Thyroid gland (tissue), 4 donors: ENCODE results near the gene RREB1. TPM values are rescaled to one million over a fixed set of nuclear protein-coding genes. Genes with fewer than 3 reads are reported as not detected.

Experiments
- DNase-seq, 2 donors: peaks; one replicate each; pipeline ENCODE4 v3.0.0-alpha.2; 2019
- H3K27ac ChIP-seq, 3 donors: fragments of 200-600 bp; sonication (generic); 1 replicate in 2 of 3; 2 replicates in 1 of 3; pipeline ENCODE4 v1.5.1; 2016 to 2019; ENCODE audit warnings: mild to moderate bottlenecking in 1 of 3, moderate library complexity in 1 of 3
- H3K27me3 ChIP-seq: fragments of 200-600 bp; sonication (generic); one replicate; pipeline ENCODE4 v1.5.1; 2019
- H3K36me3 ChIP-seq, 2 donors: fragments of 200-600 bp; sonication (generic); one replicate each; pipeline ENCODE4 v1.5.1; 2016 to 2019
- H3K4me1 ChIP-seq, 2 donors: fragments of 200-600 bp; sonication (generic); one replicate each; pipeline ENCODE4 v1.5.1; 2017 to 2019
- H3K4me3 ChIP-seq, 3 donors: fragments of 200-600 bp; sonication (generic); replicated peaks in 1 of 3; 1 replicate in 2 of 3; 2 replicates in 1 of 3; pipeline ENCODE4 v1.5.1; 2016; ENCODE audit warnings: mild to moderate bottlenecking in 1 of 3
- H3K9me3 ChIP-seq: fragments of 200-600 bp; sonication (generic); one replicate; pipeline ENCODE4 v1.5.1; 2017
- CTCF ChIP-seq, 6 experiments: fragments of 200-600 bp in 3 of 6; fragments of 450-650 bp in 3 of 6; sonication (generic) in 3 of 6; IDR thresholded peaks; one replicate each; pipeline ENCODE4 v1.5.1; 2016 to 2019; ENCODE audit warnings: antibody characterized with exemption in 6 of 6, mild to moderate bottlenecking in 2 of 6, inconsistent platforms in 1 of 6, moderate library complexity in 1 of 6
- POLR2A ChIP-seq, 2 donors: fragments of 450-650 bp; IDR thresholded peaks; one replicate each; pipeline ENCODE4 v1.6.1; 2017; ENCODE audit warnings: antibody characterized with exemption in 2 of 2, mild to moderate bottlenecking in 2 of 2, moderate library complexity in 1 of 2
- WGBS, 2 donors: methylation state at CpG; one replicate each; pipeline ENCODE4 v1.1.5; 2017; 5-methylcytosine and 5-hydroxymethylcytosine counted together
- intact Hi-C: fragments of 100-400 bp; cut with DNase I; formaldehyde crosslinking; loops from one replicate; pipeline ENCODE4 v1.15.1; 2023
- total RNA-seq, 4 donors: library from RNA; depleted of rRNA; stranded (reverse); fragments of >200 nt; gene quantifications; one replicate each; pipeline ENCODE4 v1.2.3, GENCODE V29; 2016

The RREB1 gene
- total RNA-seq, 4 donors from 2014 or later = 48.0 to 91.3 (median 57.1) TPM

- no peak for TF ChIP-seq POLR2A (IDR thresholded peaks at IDR 0.05)
- no peak for TF ChIP-seq CTCF (IDR thresholded peaks at IDR 0.05)
- no peaks in the 10 kb centered on the region for H3K9me3 ChIP-seq
- 87 to 90% methylated on average over 4 of the region's 4 CpGs for WGBS, 2 donors
- intact Hi-C loops = no loop called here
- no peaks in the 10 kb centered on the region for H3K27me3 ChIP-seq
- peaks cover 32 to 34% of the 10 kb centered on the region in 2 donors for H3K4me1 ChIP-seq
- no peak for DNase-seq
- H3K36me3 ChIP-seq = peaks cover 19 to 22% of the 10 kb centered on the region in 2 donors
- no peak overlapping the region for H3K4me3 ChIP-seq
- H3K27ac ChIP-seq = no peak overlapping the region
These were observed 70.5 kb downstream of the RREB1 start for GRCh38 chr6:7178280-7178679.

DNA sequence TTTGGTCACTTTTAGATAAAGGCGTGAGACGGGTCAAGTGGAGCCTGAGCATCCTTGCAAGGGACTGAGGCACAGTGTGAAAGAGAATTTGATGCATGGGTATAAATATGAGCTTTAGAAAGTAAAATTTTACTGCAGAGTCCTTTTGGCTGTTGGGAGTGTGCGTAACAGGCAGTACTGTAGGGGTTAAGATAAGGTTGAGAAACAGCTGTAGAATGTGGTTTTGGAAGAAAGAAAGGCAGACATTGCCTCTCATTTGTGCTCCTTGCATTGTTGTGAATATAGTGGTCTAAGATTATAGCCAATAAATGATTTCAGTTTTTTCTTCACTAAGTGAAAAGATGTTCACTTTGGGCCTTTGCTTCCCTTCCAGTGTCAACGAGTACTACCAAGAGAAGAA lies 73.0 kb downstream of the RREB1 start:
- H3K27ac ChIP-seq = no peak overlapping the region
- H3K27me3 ChIP-seq = no peaks in the 10 kb centered on the region
- no peak overlapping the region for H3K4me3 ChIP-seq
- H3K36me3 ChIP-seq = peaks cover 22% of the 10 kb centered on the region in 2 donors
- H3K4me1 ChIP-seq = peaks cover 8 to 17% of the 10 kb centered on the region in 2 donors
- intact Hi-C loops = no loop called here
- H3K9me3 ChIP-seq = no peaks in the 10 kb centered on the region
- DNase-seq = no peak
- 94 to 95% methylated on average over 4 of the region's 4 CpGs for WGBS, 2 donors
- TF ChIP-seq CTCF (IDR thresholded peaks at IDR 0.05) (no peak), POLR2A (IDR thresholded peaks at IDR 0.05) (no peak)

DNA sequence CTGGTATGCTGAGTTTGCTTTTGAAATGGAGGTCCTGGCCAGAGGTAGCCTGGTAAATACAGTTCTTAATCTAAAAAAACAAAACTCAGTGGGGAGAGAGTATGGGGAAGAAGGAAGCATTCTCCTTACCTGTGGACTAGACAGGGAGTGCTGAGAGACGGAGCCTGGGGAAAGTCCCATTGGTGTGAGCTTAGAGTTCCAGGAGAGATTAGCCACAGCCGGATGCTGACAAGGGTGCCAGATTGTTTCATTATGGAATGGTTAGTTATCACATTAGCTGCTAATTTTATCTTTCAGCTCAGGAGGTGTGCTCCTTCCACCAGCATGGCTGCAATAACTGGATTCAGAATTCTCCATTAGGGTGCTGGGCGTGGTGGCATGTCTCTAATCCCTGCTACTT lies 75.9 kb downstream of the RREB1 start:
- peaks cover 18 to 22% of the 10 kb centered on the region in 2 donors for H3K36me3 ChIP-seq

GRCh38 chr6:7184502-7184901 lies 76.7 kb downstream of the RREB1 start:
- Histone ChIP-seq H3K27me3 (no peaks in the 10 kb centered on the region), H3K4me1 (peaks cover 0 to 23% of the 10 kb centered on the region in 2 donors), H3K27ac (no peak overlapping the region), H3K9me3 (no peaks in the 10 kb centered on the region), H3K4me3 (no peak overlapping the region), H3K36me3 (peaks cover 26 to 29% of the 10 kb centered on the region in 2 donors)
- no peak for DNase-seq
- no peak for TF ChIP-seq CTCF (IDR thresholded peaks at IDR 0.05)
- no peak for TF ChIP-seq POLR2A (IDR thresholded peaks at IDR 0.05)
- intact Hi-C loops = no loop called here
- 95 to 100% methylated on average over 1 of the region's 1 CpG for WGBS, 2 donors

More for the DNA sequence above, 75.9 kb downstream of the RREB1 start:
- Histone ChIP-seq H3K4me3 (no peak overlapping the region), H3K27ac (peak overlapping the region in 1 of 3 donors; percentile 22), H3K9me3 (no peaks in the 10 kb centered on the region), H3K27me3 (no peaks in the 10 kb centered on the region), H3K4me1 (peaks cover 0 to 15% of the 10 kb centered on the region in 2 donors)
- no peak for TF ChIP-seq CTCF (IDR thresholded peaks at IDR 0.05)
- TF ChIP-seq POLR2A (IDR thresholded peaks at IDR 0.05) = no peak
- no peak for DNase-seq
- intact Hi-C loops = no loop called here
- 94 to 98% methylated on average over 3 of the region's 3 CpGs for WGBS, 2 donors

GRCh38 chr6:7185561-7185960 lies 77.8 kb downstream of the RREB1 start:
- no peaks in the 10 kb centered on the region for H3K9me3 ChIP-seq
- H3K36me3 ChIP-seq = peaks cover 26 to 31% of the 10 kb centered on the region in 2 donors
- peaks cover 0 to 23% of the 10 kb centered on the region in 2 donors for H3K4me1 ChIP-seq
- no peak for DNase-seq
- no peaks in the 10 kb centered on the region for H3K27me3 ChIP-seq
- no peak overlapping the region for H3K4me3 ChIP-seq
- H3K27ac ChIP-seq = no peak overlapping the region
- 97 to 98% methylated on average over 4 of the region's 4 CpGs for WGBS, 2 donors
- no peak for TF ChIP-seq POLR2A (IDR thresholded peaks at IDR 0.05)
- TF ChIP-seq CTCF (IDR thresholded peaks at IDR 0.05) = no peak
- intact Hi-C loops = no loop called here
